Right renal pelvis (tissue), 4 donors: ENCODE results near the gene CDO1. TPM values are rescaled to one million over a fixed set of nuclear protein-coding genes. Genes with fewer than 3 reads are reported as not detected.

Experiments used
- DNase-seq, 4 donors: peaks; one replicate each; pipeline ENCODE4 v3.0.0-alpha.2; 2013; ENCODE audit warnings: low read depth in 4 of 4, low spot score in 3 of 4, missing footprints in 1 of 4
- polyA plus RNA-seq, 4 donors: library from polyadenylated mRNA; unstranded; fragments of 120-200 nt; gene quantifications; one replicate each; pipeline ENCODE4 v1.2.1, GENCODE V29; 2013; ENCODE audit not compliant: insufficient read length in 4 of 4

The CDO1 gene
- polyA plus RNA-seq, result 10 to 100 TPM; 18.1 to 28.6 (median 26.6) TPM

DNA sequence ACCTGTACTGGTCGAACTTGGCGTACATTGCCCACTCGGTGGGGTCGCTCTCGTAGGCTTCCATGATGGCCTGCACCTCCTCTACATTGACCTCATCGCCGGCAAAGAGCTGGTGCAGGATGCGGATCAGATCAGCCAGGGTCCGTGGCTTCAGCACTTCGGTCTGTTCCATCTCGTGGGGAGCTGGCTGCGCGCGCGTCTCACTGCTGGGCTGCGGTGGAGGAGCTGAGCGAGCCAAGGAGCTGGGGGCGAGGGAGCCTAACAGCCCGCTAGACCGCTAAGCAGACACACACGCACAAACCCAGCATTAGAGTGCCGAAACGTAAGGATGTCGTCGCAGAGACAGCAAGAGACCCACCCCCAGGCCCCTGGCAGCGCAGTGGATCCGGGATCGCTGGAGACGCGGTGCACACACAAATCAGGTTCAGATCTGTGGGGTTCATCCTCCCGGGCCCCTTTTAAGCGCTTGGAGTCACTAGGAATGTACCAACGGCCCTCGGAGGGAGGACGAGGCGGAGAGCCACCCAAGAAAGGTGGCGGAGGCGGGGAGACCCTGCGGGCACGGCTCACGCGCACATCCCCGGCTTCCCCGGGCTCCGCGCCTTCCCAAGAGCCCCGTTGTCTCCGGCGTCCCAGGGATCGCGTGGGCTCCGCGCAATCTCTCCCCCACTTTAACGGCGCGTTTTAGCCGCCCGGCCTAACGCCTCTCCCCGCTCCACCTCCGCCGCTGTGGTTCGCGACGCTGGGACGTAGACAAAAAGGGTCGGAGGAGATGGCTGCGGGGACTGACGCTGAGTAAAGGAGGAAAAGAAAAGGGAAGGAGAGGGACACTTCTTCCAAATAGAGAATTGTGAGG lies at the start of gene CDO1:
Gene CDO1 (minus strand): TSS at position 434 of the 856 bp plus-strand sequence. CDS start 262 bp downstream, at position 172.
- DNase-seq, result peak in 3 of 4 donors; percentile 59 to 72 (median 68)

DNA sequence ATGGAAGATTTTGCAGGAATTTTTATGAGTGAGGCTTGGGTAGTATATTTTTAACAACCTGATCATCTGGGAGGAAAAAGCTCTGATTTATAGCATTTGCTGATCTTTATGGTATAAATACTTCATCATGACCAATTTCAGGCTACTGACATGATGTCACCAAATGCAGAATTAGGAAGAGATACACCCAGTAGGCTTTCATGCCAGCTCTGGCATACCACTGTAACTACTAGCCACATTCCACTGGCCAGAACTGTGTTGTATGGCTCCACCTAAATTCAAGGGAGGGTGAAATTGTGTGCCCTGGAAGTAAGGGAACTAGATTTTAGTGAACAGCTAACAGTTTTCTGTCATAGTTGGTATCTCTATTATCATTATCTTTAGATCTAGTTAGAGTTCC lies 42.9 kb upstream of the CDO1 start:
- DNase-seq, result no peak

DNA sequence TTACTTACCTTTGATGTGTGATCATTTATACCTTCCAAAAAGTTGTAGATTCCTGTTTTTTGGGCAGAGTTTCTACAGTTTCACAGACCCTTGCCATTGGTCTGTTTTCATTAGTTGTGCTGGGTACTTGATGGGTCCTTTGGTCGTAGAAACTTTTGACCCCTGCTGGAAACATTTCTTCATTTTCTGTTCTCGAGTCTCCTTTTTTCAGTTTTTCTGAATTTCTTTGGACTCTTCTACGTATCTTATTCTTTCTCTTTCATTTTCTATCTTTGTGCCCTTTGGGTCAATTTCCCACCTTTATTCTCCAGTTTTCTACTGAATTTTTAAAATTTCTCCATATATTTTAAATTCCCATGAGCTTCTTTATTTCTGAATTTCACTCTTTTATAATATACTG lies 41.9 kb upstream of the CDO1 start:
- no peak for DNase-seq

DNA sequence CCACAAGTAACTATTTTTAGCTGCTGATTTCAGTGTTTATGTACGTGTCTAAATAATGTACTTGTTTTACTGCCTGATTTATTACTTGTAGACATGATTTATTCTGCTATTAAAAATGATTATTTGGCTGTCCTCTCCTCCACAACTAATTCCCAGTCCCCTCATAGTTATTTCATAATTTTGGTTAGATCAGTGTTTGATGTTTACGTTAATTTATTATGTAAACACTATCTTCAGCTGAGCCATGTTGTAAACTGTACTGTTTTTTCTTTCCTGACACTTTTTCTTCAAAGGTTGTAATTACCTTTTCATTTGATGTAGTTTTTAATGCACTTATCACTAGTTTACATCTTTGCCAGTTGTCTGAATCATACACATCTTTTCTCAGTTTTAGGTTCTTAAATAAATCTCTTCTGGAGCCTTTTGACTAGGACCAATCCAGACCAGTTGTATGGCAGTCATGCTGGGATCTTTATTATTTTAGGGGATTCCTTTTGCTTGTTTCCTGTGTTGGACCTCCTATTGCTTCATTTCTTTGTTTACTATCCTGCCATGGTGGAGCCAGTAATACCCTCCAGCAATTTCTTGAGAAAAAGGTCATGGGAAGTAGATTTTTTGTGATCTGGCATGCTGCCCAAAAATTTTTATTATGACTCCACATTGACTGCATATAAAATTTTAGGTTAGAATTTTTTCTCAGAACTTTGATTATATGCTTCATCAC lies 41.3 kb upstream of the CDO1 start:
- DNase-seq, result no peak

DNA sequence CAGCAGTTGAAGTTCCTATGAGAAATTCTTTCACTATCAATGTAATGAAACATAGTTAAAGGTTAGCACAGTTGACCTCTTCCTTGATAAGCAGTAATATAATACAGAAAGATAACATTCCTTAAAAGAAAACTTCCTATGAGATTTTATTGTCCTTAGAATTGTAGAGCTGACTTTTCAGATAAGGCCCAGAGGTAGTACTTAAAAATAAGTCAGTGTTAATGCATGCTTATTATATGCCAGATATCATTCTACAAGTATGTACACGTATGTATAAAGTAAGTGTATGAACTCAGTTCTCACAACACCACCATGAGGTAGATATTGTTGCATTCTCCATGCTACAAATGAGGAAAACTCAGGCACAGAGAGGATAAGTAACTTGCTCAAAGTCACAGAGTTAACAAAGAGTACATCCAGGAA lies 40.6 kb upstream of the CDO1 start:
- no peak for DNase-seq

DNA sequence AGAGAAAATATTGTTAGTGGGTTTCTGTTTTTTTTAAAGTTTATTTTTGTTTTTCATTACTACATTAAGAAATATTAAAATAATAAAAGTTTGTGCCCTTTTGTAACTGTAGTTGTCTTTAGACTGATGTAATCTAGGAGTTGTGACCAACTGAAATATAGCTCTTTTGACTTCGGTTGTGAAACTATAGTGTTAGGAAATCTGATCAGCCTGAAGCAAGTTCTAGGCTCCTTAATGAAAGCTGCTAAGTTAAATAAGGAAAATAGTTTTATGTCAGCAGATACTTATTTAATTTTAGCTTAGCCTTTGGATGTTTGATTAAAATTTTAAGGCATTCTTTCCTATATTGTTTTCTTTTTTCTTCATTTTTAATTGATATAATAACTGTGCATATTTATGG lies 39.5 kb upstream of the CDO1 start:
- DNase-seq, result no peak

DNA sequence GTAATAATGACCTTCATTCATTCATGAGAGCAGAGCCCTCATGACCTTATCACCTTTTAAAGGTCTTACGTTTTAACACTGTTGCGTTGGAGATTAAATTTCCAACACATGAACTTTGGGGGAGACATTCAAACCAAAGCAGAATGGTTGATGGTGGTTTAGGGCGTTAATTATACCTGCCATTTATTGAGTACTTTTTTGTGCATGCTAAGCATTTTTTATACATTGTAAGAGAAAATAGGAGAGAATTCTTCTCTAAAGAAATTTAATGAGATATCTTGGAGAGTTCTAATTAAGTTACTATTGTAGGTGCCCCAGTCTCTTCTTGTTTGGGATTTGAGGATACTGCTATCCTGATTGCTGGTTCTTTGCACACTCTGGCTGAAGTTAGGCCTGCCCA lies 37.7 kb upstream of the CDO1 start:
- no peak for DNase-seq

DNA sequence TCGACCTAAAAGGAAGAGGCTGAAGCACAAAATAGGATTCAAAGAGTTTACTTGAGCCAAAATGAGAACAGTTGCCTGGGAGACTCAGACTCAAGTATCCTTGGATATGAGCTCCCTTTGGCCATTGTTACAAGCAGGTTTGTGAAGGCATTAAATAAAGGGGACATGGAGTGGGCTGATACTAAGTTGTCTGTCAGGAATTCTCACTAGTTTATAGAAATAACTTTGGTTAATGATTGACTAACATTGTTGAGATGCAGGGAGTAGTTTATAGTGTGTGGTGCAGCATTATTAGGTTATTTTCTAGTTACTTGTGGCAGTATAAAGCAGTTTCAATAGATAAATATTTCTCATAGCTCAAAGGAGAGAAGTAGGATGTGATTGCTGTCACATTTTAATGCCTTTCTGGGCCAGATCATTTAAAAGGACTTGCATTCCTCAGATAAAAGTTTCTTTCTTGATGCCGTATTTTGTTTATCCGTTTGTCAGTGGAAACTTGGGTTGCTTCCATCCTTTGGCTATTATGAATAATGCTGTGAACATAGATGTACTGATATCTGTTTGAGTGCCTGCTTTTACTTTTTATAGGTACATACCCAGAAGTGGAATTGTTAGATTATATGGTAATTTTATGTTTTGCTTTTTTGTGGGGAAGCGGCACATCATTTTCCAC lies 34.4 kb upstream of the CDO1 start:
- no peak for DNase-seq

DNA sequence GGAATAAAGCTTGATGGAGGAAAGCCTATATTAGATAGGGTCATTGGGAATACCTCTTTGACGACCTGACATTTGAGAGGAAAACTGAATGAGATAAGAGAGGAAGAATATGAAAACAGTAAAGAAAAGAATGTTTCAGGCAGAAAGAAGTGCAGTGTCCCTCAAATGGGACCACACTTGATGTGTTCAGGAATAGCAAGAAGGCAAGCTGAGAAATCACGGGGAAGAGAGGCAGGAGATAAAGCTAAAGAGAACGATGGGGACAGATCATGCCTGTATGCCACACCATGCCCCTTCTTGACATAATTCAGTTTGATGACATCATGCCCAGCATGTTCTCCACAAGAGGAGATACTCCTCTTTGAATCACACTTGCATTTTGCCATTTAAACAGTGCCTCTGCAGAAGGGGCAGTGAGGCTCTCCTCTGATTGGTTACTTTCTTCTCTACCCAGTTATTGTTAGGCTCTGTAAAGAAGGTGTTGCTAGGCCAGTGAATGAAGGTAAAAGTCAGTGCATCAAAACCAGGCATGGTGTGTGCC lies 32.9 kb upstream of the CDO1 start:
- DNase-seq, result no peak

DNA sequence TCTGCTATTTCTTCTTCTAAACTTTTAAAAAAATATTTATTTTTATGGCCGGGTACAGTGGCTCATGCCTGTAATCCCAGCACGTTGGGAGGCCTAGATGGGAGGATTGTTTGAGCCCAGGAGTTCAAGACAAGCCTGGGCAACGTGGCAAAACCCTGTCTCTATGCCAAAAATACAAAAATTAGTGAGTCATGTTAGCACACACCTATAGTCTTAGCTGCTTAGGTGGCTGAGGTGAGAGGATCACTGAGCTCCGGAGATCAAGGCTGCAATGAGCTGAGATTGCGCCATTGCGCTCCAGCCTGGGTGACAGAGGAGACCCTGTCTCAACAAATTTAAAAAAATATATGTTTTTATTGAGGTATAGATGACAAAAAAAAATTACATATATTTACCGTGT lies 30.8 kb upstream of the CDO1 start:
- no peak for DNase-seq

DNA sequence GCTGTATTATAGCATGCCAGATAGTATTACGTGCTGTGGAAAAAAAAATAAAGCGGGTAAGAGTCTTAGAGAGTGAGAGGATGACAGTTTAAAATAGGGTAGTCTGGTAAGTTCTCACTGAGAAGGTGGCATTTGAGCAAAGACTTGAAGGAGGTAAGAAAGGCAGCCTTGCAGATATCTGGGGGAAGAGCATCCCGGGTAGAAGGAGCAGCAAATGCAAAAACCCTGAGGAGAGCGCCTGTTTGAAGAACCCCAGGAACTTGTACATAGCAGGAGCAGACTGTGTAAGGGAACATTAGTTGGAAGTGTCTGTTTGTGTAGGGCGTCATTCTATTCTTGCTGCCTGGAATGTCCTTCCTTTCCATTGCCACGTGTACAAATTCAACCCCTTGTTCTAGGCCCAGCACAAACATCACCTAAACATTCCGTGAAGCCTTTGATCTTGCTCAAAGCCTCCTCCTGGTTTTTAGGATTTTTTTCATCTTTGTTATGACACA lies 27.9 kb upstream of the CDO1 start:
- DNase-seq, result no peak

DNA sequence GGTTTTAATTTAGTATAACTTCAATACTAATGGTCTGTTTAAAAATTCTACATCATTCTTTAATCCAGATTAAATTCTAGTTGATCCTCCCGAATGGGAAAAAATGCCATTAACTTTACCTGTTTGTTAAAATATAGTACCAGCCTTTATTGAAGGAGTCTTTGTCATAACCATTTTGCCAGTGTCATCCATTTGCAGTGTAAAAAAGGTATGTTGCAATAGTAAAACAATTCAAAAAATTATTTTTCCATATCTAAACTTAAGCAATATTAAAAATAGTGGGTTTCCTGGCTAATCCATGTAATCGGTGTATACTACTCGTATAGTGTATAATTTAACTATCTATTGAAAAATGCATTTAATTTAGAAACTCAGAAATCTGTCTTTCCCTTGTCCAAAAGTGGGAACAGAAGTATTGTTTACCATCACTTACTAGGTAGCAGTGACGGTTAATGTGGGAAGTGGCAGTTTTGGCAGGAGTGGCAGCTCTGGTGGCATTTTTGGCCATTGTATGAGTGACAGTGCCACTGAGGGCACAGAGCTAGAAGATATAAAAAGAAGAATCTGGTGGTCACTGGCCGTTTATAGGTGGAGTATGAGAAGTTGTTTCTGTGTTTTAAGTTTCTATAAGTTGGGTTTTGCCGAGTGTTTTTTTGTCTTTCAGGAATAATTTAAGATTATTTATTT lies 27.1 kb upstream of the CDO1 start:
- DNase-seq, result no peak

DNA sequence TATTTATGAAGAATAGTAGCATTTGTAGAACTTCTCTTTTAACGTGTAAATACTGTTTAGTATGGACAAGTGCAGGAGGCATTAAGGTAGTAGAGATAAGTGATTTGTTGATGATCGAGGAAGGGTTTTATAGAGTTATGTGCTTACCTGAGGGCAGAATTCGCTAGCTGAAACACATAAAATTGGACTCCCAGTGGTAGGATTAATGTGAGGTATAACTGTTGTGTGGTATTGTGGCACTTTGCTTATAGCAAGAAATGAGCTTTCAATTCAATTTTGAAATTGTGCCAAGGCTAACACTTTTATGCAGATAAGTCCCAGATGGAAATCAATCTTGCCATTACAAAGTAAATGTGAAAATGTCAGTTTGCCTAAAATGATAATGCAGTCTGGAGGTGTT lies 26.5 kb upstream of the CDO1 start:
- DNase-seq, result no peak

DNA sequence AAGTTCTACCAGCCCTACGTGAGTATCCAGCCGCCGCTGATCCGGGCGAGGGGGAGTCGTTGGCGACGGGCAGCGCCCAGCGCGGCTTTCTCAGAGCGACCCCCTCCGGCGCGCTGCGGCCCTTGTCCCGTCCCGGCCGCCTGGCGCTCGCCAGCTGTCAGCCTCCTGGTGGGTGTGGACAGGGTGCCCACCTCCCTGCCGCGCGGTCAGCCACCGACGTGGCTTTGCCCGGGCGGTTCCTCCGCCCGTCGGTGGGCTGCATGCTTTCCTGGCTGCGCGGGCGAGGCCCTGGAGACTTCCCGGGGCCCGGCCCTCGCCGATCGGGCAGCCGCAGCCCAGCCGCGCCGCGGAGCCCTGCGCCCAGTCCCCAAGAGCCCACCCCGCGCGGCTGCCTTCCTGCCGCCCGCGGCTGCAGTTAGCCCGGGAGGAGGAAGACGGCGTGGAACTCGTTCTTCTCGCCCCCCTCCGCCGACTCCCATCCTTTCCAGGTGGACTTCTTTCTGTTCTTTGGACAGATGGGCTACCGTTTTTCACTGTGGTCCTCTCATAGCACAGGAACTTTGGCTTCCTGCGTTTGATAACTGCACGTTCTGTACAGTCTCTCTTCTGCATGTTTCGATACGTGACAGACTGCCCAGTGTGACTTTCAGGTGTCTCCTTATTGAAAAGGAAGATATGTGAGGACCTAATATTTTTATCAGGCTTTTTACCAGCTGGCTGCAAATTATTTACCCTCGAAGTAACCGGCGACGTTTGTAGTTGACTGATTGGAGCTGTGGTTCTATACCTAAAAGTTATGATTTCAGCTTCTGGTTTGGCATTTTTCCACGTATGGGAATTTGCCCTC lies 25.9 kb upstream of the CDO1 start:
- DNase-seq, result peak in 1 of 4 donors; percentile 47

DNA sequence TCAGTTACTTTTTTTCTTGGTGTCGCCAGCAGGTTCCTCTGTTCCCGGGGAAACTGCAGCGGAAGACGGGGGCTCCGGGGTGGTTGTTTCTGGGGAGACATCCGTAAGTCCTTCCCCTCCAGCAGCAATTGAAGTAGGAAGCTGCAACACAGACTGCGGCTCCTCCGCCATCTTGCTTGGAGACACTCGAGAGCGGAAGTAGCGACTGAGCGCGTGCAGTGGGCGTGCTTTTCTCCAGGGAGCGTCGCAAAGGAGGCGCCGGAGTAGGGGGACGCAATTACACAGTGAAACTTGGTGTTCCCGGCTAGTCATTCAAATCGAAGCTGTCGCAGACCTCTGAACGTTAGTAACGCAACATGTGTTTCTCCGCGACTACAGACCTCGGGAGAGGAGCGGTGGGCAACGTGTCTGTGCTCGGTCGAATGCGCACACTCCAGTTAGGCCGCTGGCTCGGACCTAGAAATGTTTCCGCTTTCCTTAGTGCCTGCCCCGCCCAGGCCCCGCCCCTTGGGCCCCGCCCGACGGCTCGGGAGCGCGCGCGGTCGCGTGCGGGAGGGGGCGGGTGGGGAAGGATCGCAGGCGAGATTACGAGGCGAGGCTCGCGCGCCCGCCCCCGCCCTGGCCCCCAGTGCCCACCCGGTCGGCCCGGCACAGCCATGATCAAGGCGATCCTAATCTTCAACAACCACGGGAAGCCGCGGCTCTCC lies 25.1 kb upstream of the CDO1 start, which contains the start of the genes AP3S1 and ATG12:
Gene AP3S1 (plus strand): TSS at position 554 of the 707 bp plus-strand sequence. CDS start 103 bp downstream, at position 657.
Gene ATG12 (minus strand): TSS at position 184 of the 707 bp plus-strand sequence. CDS start 13 bp downstream, at position 171.
- DNase-seq, result peak; percentile 92 to 98 (median 93)

DNA sequence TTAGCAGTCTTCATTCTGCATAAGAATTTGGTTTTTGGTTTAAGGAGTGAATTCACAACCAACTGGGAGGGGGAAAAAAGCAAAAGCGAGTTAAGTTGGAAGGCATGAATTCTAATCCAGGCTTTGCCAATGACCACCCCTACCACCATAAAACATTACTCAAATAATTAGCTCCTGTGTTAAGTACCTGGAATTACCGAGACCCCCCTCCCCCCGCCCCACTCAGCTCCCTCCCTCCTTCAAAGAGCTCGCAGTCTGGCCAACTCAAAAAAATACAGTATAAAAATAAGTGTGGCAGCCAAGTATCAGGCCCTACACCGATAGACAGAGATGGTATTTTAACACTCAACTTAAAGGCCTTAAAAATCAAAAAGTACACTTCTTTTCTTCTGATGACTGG lies 24.4 kb upstream of the CDO1 start:
- no peak for DNase-seq

DNA sequence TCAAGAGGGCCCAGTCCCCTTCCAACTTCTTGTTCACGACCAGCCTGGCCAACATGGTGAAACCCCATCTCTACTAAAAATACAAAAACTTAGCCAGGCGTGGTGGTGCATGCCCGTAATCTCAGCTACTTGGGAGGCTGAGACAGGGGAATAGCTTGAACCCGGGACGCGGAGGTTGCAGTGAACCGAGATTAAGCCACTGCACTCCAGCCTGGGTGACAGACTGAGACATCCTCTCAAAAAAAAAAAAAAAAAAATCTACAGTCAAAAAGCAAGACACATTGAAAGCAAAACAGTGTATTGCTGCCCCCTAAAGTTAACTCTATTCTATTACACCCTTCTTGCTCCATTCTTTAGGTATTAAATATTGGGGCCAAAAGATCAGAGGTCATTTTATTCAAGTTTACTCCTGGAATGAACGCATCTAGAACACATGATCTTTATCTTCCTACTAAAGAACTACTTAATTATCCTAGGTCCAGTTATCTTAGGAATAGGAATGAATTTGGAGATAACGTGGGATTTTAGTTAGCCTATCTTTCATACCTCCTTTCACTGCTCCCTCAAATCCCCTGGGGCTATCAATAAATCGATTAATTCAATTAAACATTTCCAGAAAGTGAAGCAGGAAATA lies 22.5 kb upstream of the CDO1 start:
- DNase-seq, result no peak

DNA sequence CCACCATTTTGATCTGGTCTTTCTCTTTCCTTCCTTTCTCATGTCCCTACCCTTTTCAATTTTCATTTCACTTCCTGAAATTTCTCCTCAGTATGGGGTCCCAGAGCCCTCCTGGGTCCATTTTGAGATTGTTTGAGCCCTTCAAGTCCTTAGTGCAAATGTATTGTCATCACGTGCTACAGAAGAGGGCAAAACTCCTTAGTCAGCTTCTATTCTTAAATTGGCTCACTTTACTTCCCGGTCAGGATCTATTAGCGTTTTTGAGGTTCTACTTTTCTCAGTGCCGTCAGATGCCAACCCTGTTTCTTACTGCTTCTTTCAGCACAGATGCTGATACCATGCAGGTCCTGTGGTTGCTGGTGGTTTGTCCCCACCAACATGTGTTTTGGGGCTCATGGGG lies 19.0 kb upstream of the CDO1 start:
- DNase-seq, result no peak
